HG02759 (cell line): ENCODE data around the gene PSRC1.

Experiments
- ATAC-seq: cut with Tn5 transposase; IDR thresholded peaks from one replicate; pipeline ENCODE4 v1.9.1; 2021; ENCODE audit warnings: mild to moderate bottlenecking, moderate library complexity; ENCODE audit not compliant: unreplicated experiment

Gene PSRC1

GRCh38 chr1:109248797-109249629, 33.9 kb downstream of the PSRC1 start, which contains the start of gene CELSR2:
Gene CELSR2, plus strand, starts transcription at chr1:109249539. Its CDS starts 541 bp downstream, at chr1:109250080.
- peak; percentile 91 for ATAC-seq

- ATAC-seq = no peak
These were observed 34.5 kb downstream of the PSRC1 start for GRCh38 chr1:109248444-109248796.

- ATAC-seq = no peak
These were observed 35.3 kb downstream of the PSRC1 start for GRCh38 chr1:109247401-109248365.

GRCh38 chr1:109246141-109246551, 36.8 kb downstream of the PSRC1 start:
- ATAC-seq = no peak

- ATAC-seq = no peak
These were observed 38.9 kb downstream of the PSRC1 start for GRCh38 chr1:109243860-109244552.

- ATAC-seq = no peak
These were observed 39.7 kb downstream of the PSRC1 start for GRCh38 chr1:109243221-109243620.

- ATAC-seq = no peak
These were observed 40.6 kb downstream of the PSRC1 start for GRCh38 chr1:109242387-109242786.

GRCh38 chr1:109241841-109242345, 41.1 kb downstream of the PSRC1 start:
- no peak for ATAC-seq

GRCh38 chr1:109241344-109241743, 41.6 kb downstream of the PSRC1 start:
- no peak for ATAC-seq

GRCh38 chr1:109240158-109241152, 42.5 kb downstream of the PSRC1 start:
- no peak for ATAC-seq

- peak; percentile 66 for ATAC-seq
These were observed 43.4 kb downstream of the PSRC1 start for GRCh38 chr1:109239409-109240068.

- ATAC-seq = no peak
These were observed 43.9 kb downstream of the PSRC1 start for GRCh38 chr1:109239047-109239408.

GRCh38 chr1:109238382-109238781, 44.6 kb downstream of the PSRC1 start:
- ATAC-seq = no peak

- no peak for ATAC-seq
These were observed 45.4 kb downstream of the PSRC1 start for GRCh38 chr1:109237512-109237911.

GRCh38 chr1:109235137-109235536, 47.8 kb downstream of the PSRC1 start:
- no peak for ATAC-seq

- ATAC-seq = no peak
These were observed 51.9 kb downstream of the PSRC1 start for GRCh38 chr1:109231066-109231465.
